HepG2 (cell line): ENCODE data around the gene MSANTD1. TPM values are rescaled to one million over a fixed set of nuclear protein-coding genes. Genes with fewer than 3 reads are reported as not detected.

ENCODE experiments used
- ATAC-seq: fragments of 200-7000 bp; cut with Tn5 transposase; 3 replicates; pipeline ENCODE4 v1.9.1; 2020; ENCODE audit warnings: mild to moderate bottlenecking, moderate library complexity
- BruUV-seq: library from RNA; stranded (reverse); fragments of 400-500 nt; replicated peaks from 2 replicates; lab custom pipeline; 2021; lab: Mats Ljungman, UMichigan
- CTCF ChIA-PET: fragments of 300-600 bp; formaldehyde crosslinking; extraction: SDS; loops from one replicate; lab custom pipeline; 2021; ENCODE audit warnings: low total read pairs, inconsistent platforms, low intra/inter-chr PET ratio; lab: Yijun Ruan, JAX
- POLR2A ChIA-PET: fragments of 350-600 bp; sonication (Branson Sonifier 250); formaldehyde crosslinking; loops from one replicate; lab custom pipeline; 2020; ENCODE audit warnings: antibody characterized with exemption, inconsistent platforms; lab: Yijun Ruan, JAX
- DNase-seq: peaks from one replicate; pipeline ENCODE4 v3.0.0-alpha.2; 2015; ENCODE audit warnings: low spot score
- FAIRE-seq: peaks from 3 replicates; lab custom pipeline; 2011; peaks lifted over from hg19 to GRCh38; lab: Jason Lieb, UNC
- H2AFZ ChIP-seq: one replicate; pipeline ENCODE4 v1.6.1; 2011; ENCODE audit warnings: low read length, inconsistent platforms
- H3K27ac ChIP-seq: fragments of 300-600 bp; 3 replicates; pipeline ENCODE4 v1.8.0; 2011; ENCODE audit warnings: mixed run types, mild to moderate bottlenecking, mixed read lengths, low read length, inconsistent platforms; ENCODE audit not compliant: insufficient read depth; ENCODE audit errors: extremely low read length
- H3K27me3 ChIP-seq, 2 experiments: fragments of 200-600 bp in 1 of 2; 2 replicates in 1 of 2; 3 replicates in 1 of 2; pipeline versions ENCODE4 v1.6.0 to v1.8.0; 2011; ENCODE audit warnings: low read length in 2 of 2, mild to moderate bottlenecking in 2 of 2, moderate library complexity in 2 of 2, inconsistent platforms in 1 of 2; ENCODE audit not compliant: insufficient read depth in 2 of 2, control insufficient read depth in 1 of 2
- H3K36me3 ChIP-seq, 2 experiments: fragments of 200-600 bp in 1 of 2; replicated peaks in 1 of 2; 2 replicates in 1 of 2; 3 replicates in 1 of 2; pipeline versions ENCODE4 v1.5.1 to v1.8.0; 2011; ENCODE audit warnings: low read length in 2 of 2, inconsistent platforms in 1 of 2; ENCODE audit not compliant: insufficient read depth in 2 of 2, control insufficient read depth in 1 of 2
- H3K4me1 ChIP-seq: 2 replicates; pipeline ENCODE4 v1.5.1; 2012; ENCODE audit warnings: low read length, inconsistent platforms; ENCODE audit not compliant: insufficient read depth
- H3K4me2 ChIP-seq: 2 replicates; pipeline ENCODE4 v1.6.0; 2011; ENCODE audit warnings: low read depth, low read length, inconsistent platforms
- H3K4me3 ChIP-seq, 3 experiments: fragments of 200-600 bp in 1 of 3; sonication (generic), shearing (Covaris generic) in 1 of 3; replicated peaks in 1 of 3; 2 replicates each; pipeline ENCODE4 v1.5.1; 2011 to 2016; ENCODE audit warnings: low read length in 3 of 3, inconsistent platforms in 2 of 3, low read depth in 2 of 3, mild to moderate bottlenecking in 2 of 3, control low read depth in 1 of 3, mixed read lengths in 1 of 3; ENCODE audit not compliant: insufficient read depth in 1 of 3
- H3K79me2 ChIP-seq: one replicate; pipeline ENCODE4 v1.6.1; 2011; ENCODE audit warnings: low read length, inconsistent platforms; ENCODE audit not compliant: insufficient read depth
- H3K9ac ChIP-seq: 2 replicates; pipeline ENCODE4 v1.6.0; 2011; ENCODE audit warnings: mild to moderate bottlenecking, low read depth, low read length, inconsistent platforms; ENCODE audit not compliant: insufficient read depth
- H3K9me3 ChIP-seq: 2 replicates; pipeline ENCODE4 v1.5.1; 2012; ENCODE audit warnings: mild to moderate bottlenecking, low read length
- H4K20me1 ChIP-seq: 2 replicates; pipeline ENCODE4 v1.6.0; 2011; ENCODE audit warnings: inconsistent platforms, mild to moderate bottlenecking, low read length, moderate library complexity; ENCODE audit not compliant: insufficient read depth
- AGO2 ChIP-seq: fragments of 200-400 bp; formaldehyde crosslinking; optimal IDR thresholded peaks from 2 replicates; pipeline ENCODE3; 2017; ENCODE audit warnings: mild to moderate bottlenecking, low read depth, low read length, moderate library complexity
- HNF4A ChIP-seq: sonication (generic); formaldehyde crosslinking; IDR thresholded peaks from 2 replicates; pipeline ENCODE4 v1.4.0; 2020; ENCODE audit warnings: missing genetic modification reagents
- HOXA7 ChIP-seq: sonication (generic); formaldehyde crosslinking; IDR thresholded peaks from 2 replicates; pipeline ENCODE4 v1.8.1; 2022; ENCODE audit warnings: mild to moderate bottlenecking, missing genetic modification reagents, moderate library complexity
- MXD4 ChIP-seq: IDR thresholded peaks from 2 replicates; pipeline ENCODE4 v1.6.1; 2016; ENCODE audit warnings: mild to moderate bottlenecking, missing biosample characterization, missing genetic modification reagents
- NCOA5 ChIP-seq: sonication (generic); formaldehyde crosslinking; IDR thresholded peaks from 2 replicates; pipeline ENCODE4 v1.4.0; 2020; ENCODE audit warnings: missing genetic modification reagents
- ZNF773 ChIP-seq: sonication (generic); formaldehyde crosslinking; IDR thresholded peaks from 2 replicates; pipeline ENCODE4 v1.4.0; 2020; ENCODE audit warnings: missing genetic modification reagents, borderline replicate concordance
- WGBS: methylation state at CpG from one replicate; pipeline ENCODE4 v1.1.6; 2017; ENCODE audit warnings: low lambda C conversion rate; 5-methylcytosine and 5-hydroxymethylcytosine counted together
- in situ Hi-C: cut with HindIII; loops from 2 replicates; pipeline ENCODE4 v1.10.0; 2017; ENCODE audit warnings: low pct_unique_long_range_greater_than_20kb; ENCODE audit not compliant: extremely low pct_ligation_motif_present
- intact Hi-C: fragments of 100-400 bp; cut with micrococcal nuclease; formaldehyde crosslinking; loops from one replicate; pipeline ENCODE4 v1.10.0; 2022; ENCODE audit not compliant: unreplicated experiment
- polyA plus RNA-seq, 8 experiments: library from polyadenylated mRNA; depleted of rRNA in 3 of 8; stranded (reverse) in 7 of 8; unstranded in 1 of 8; fragments of >200 nt; fragmentation: Illumina TruSeq in 4 of 8; extraction: Trizol in 4 of 8; gene quantifications; 2 replicates each; pipeline versions ENCODE4 v1.2.1 to v1.2.3, GENCODE V29; 2011 to 2016; ENCODE audit warnings: low read depth in 4 of 8, missing spikeins in 1 of 8, mixed read lengths in 1 of 8; ENCODE audit not compliant: insufficient read depth in 1 of 8
- total RNA-seq, 5 experiments: library from RNA; depleted of rRNA; stranded (reverse); fragments of >200 nt; fragmentation: Illumina TruSeq; extraction: Trizol; gene quantifications; 2 replicates each; pipeline ENCODE4 v1.2.3, GENCODE V29; 2016; ENCODE audit warnings: low read depth in 1 of 5
- TF ChIP-seq, protein P1 (sequence below): sonication (generic); formaldehyde crosslinking; IDR thresholded peaks from 2 replicates; pipeline ENCODE4 v1.5.0; 2020; ENCODE audit warnings: mild to moderate bottlenecking, missing genetic modification reagents, borderline replicate concordance
- TF ChIP-seq, protein P2 (sequence below): IDR thresholded peaks from 2 replicates; pipeline ENCODE4 v1.6.1; 2016; ENCODE audit warnings: low read depth, missing genetic modification reagents, missing compliant biosample characterization
- TF ChIP-seq, protein P3 (sequence below): sonication (generic); formaldehyde crosslinking; IDR thresholded peaks from 2 replicates; pipeline ENCODE4 v1.5.1; 2020; ENCODE audit warnings: mild to moderate bottlenecking, missing genetic modification reagents, moderate library complexity
- TF ChIP-seq, protein P4 (sequence below): sonication (generic); formaldehyde crosslinking; IDR thresholded peaks from 2 replicates; pipeline ENCODE4 v1.4.0; 2020; ENCODE audit warnings: mild to moderate bottlenecking, missing genetic modification reagents

The MSANTD1 gene
- total and polyA plus RNA-seq, 2 of the 13 experiments (the other 11 are each of a cell fraction or from before 2014, with no cell fraction given), result 0.22 to 0.40 TPM

DNA sequence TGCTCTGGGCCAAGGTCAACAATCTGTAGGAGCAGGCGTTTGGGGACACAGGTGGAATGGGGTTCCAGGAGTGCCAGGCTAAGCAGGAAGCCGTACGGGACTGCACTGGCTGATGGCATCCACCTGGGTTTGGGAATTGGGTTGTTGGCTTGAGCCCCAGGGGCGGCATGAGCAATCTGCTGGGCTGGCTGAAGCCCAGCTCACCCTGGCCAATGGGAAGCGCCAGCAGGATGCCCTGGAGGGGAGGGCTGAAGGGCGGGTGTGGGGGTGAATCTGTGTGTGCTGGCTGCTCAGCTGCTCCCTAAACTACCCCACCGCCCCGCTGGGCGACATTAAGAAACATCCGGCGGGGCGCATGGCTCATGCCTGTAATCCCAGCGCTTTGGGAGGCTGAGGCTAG lies 35.0 kb downstream of the MSANTD1 start:
- no peak for FAIRE-seq
- intact Hi-C loops (no loop called here), in situ Hi-C loops (no loop called here)
- Histone ChIP-seq H3K27me3 (peaks cover 1 to 17% of the 10 kb centered on the region in 2 experiments; a peak in 2 of 5 replicates), H3K9me3 (no peaks in the 10 kb centered on the region), H3K4me2 (peak overlapping the region; percentile 28; the same call in 1 of the 2 replicates), H2AFZ (no peak overlapping the region), H3K27ac (no peak overlapping the region), H3K36me3 (no peaks in the 10 kb centered on the region), H3K4me3 (peak overlapping the region in 1 of 3 experiments; percentile 20; a peak in 1 of 6 replicates), H3K79me2 (peaks cover 13% of the 10 kb centered on the region), H4K20me1 (no peaks in the 10 kb centered on the region), H3K9ac (no peak overlapping the region), H3K4me1 (peaks cover 57% of the 10 kb centered on the region)
- WGBS, result 79% methylated on average over 9 of the region's 13 CpGs
- no peak for ATAC-seq
- CTCF ChIA-PET, result no interaction called here
- no TSS peak for BruUV-seq
- DNase-seq, result no peak
- POLR2A ChIA-PET, result no interaction called here
- TF ChIP-seq MXD4, result no peak
- TF ChIP-seq, protein P1, sequence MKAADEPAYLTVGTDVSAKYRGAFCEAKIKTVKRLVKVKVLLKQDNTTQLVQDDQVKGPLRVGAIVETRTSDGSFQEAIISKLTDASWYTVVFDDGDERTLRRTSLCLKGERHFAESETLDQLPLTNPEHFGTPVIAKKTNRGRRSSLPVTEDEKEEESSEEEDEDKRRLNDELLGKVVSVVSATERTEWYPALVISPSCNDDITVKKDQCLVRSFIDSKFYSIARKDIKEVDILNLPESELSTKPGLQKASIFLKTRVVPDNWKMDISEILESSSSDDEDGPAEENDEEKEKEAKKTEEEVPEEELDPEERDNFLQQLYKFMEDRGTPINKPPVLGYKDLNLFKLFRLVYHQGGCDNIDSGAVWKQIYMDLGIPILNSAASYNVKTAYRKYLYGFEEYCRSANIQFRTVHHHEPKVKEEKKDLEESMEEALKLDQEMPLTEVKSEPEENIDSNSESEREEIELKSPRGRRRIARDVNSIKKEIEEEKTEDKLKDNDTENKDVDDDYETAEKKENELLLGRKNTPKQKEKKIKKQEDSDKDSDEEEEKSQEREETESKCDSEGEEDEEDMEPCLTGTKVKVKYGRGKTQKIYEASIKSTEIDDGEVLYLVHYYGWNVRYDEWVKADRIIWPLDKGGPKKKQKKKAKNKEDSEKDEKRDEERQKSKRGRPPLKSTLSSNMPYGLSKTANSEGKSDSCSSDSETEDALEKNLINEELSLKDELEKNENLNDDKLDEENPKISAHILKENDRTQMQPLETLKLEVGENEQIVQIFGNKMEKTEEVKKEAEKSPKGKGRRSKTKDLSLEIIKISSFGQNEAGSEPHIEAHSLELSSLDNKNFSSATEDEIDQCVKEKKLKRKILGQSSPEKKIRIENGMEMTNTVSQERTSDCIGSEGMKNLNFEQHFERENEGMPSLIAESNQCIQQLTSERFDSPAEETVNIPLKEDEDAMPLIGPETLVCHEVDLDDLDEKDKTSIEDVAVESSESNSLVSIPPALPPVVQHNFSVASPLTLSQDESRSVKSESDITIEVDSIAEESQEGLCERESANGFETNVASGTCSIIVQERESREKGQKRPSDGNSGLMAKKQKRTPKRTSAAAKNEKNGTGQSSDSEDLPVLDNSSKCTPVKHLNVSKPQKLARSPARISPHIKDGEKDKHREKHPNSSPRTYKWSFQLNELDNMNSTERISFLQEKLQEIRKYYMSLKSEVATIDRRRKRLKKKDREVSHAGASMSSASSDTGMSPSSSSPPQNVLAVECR (CRISPR knock-in tag), result 0 out of 2 replicates have a peak, but pooled peaks have one; percentile 17
- TF ChIP-seq, protein P2, sequence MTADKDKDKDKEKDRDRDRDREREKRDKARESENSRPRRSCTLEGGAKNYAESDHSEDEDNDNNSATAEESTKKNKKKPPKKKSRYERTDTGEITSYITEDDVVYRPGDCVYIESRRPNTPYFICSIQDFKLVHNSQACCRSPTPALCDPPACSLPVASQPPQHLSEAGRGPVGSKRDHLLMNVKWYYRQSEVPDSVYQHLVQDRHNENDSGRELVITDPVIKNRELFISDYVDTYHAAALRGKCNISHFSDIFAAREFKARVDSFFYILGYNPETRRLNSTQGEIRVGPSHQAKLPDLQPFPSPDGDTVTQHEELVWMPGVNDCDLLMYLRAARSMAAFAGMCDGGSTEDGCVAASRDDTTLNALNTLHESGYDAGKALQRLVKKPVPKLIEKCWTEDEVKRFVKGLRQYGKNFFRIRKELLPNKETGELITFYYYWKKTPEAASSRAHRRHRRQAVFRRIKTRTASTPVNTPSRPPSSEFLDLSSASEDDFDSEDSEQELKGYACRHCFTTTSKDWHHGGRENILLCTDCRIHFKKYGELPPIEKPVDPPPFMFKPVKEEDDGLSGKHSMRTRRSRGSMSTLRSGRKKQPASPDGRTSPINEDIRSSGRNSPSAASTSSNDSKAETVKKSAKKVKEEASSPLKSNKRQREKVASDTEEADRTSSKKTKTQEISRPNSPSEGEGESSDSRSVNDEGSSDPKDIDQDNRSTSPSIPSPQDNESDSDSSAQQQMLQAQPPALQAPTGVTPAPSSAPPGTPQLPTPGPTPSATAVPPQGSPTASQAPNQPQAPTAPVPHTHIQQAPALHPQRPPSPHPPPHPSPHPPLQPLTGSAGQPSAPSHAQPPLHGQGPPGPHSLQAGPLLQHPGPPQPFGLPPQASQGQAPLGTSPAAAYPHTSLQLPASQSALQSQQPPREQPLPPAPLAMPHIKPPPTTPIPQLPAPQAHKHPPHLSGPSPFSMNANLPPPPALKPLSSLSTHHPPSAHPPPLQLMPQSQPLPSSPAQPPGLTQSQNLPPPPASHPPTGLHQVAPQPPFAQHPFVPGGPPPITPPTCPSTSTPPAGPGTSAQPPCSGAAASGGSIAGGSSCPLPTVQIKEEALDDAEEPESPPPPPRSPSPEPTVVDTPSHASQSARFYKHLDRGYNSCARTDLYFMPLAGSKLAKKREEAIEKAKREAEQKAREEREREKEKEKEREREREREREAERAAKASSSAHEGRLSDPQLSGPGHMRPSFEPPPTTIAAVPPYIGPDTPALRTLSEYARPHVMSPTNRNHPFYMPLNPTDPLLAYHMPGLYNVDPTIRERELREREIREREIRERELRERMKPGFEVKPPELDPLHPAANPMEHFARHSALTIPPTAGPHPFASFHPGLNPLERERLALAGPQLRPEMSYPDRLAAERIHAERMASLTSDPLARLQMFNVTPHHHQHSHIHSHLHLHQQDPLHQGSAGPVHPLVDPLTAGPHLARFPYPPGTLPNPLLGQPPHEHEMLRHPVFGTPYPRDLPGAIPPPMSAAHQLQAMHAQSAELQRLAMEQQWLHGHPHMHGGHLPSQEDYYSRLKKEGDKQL, result no peak
- TF ChIP-seq HNF4A (CRISPR knock-in tag), result peak; percentile 24; the same call in 1 of the 2 replicates
- TF ChIP-seq, protein P3, sequence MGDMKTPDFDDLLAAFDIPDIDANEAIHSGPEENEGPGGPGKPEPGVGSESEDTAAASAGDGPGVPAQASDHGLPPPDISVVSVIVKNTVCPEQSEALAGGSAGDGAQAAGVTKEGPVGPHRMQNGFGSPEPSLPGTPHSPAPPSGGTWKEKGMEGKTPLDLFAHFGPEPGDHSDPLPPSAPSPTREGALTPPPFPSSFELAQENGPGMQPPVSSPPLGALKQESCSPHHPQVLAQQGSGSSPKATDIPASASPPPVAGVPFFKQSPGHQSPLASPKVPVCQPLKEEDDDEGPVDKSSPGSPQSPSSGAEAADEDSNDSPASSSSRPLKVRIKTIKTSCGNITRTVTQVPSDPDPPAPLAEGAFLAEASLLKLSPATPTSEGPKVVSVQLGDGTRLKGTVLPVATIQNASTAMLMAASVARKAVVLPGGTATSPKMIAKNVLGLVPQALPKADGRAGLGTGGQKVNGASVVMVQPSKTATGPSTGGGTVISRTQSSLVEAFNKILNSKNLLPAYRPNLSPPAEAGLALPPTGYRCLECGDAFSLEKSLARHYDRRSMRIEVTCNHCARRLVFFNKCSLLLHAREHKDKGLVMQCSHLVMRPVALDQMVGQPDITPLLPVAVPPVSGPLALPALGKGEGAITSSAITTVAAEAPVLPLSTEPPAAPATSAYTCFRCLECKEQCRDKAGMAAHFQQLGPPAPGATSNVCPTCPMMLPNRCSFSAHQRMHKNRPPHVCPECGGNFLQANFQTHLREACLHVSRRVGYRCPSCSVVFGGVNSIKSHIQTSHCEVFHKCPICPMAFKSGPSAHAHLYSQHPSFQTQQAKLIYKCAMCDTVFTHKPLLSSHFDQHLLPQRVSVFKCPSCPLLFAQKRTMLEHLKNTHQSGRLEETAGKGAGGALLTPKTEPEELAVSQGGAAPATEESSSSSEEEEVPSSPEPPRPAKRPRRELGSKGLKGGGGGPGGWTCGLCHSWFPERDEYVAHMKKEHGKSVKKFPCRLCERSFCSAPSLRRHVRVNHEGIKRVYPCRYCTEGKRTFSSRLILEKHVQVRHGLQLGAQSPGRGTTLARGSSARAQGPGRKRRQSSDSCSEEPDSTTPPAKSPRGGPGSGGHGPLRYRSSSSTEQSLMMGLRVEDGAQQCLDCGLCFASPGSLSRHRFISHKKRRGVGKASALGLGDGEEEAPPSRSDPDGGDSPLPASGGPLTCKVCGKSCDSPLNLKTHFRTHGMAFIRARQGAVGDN (CRISPR knock-in tag), result 0 out of 2 replicates have a peak, but pooled peaks have one; percentile 34
- TF ChIP-seq HOXA7 (CRISPR knock-in tag), result no peak
- no peak for TF ChIP-seq AGO2
- TF ChIP-seq ZNF773 (CRISPR knock-in tag), result no peak
- TF ChIP-seq, protein P4, sequence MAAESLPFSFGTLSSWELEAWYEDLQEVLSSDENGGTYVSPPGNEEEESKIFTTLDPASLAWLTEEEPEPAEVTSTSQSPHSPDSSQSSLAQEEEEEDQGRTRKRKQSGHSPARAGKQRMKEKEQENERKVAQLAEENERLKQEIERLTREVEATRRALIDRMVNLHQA (CRISPR knock-in tag), result no peak
- no peak for TF ChIP-seq NCOA5 (CRISPR knock-in tag)
